NCI-H345 treated with DMSO at 0.1 percent for 48 hours (cell line): ENCODE results near the gene SLC6A17.

Experiments
- DNase-seq: peaks from one replicate; lab custom pipeline; 2025; ENCODE audit not compliant: unreplicated experiment; lab: John Stamatoyannopoulos, UW

Gene SLC6A17

GRCh38 chr1:110239441-110240430, 89.4 kb downstream of the SLC6A17 start:
- no peak for DNase-seq

- peak; percentile 77 for DNase-seq
Measured at GRCh38 chr1:110240476-110241210, 90.3 kb downstream of the SLC6A17 start.

GRCh38 chr1:110241516-110241915, 91.2 kb downstream of the SLC6A17 start:
- DNase-seq: no peak

GRCh38 chr1:110242062-110242461, 91.8 kb downstream of the SLC6A17 start:
- no peak for DNase-seq

GRCh38 chr1:110242731-110243130, 92.4 kb downstream of the SLC6A17 start:
- DNase-seq: peak; percentile 22

- DNase-seq: no peak
Measured at GRCh38 chr1:110243146-110243545, 92.9 kb downstream of the SLC6A17 start.

- DNase-seq: peak; percentile 43
Measured at GRCh38 chr1:110243574-110243973, 93.3 kb downstream of the SLC6A17 start.

GRCh38 chr1:110245876-110246620, 95.8 kb downstream of the SLC6A17 start:
- no peak for DNase-seq

GRCh38 chr1:110248746-110249145, 98.5 kb downstream of the SLC6A17 start:
- DNase-seq: no peak

- DNase-seq: no peak
Measured at GRCh38 chr1:110249256-110249655, 99.0 kb downstream of the SLC6A17 start.

- no peak for DNase-seq
Measured at GRCh38 chr1:110250008-110250407, 99.7 kb downstream of the SLC6A17 start.

- DNase-seq: no peak
Measured at GRCh38 chr1:110250749-110251148, 100.5 kb downstream of the SLC6A17 start.
